HG03175 (cell line): Measurements from ENCODE around the gene FOXO3.
"Not testable (repeated sequence)": the region's sequence is repeated elsewhere in the genome, so short reads cannot be mapped to it uniquely, and the experiment has no call there.

Source experiments
- ATAC-seq: cut with Tn5 transposase; IDR thresholded peaks from one replicate; pipeline ENCODE4 v1.9.1; 2021; ENCODE audit warnings: mild to moderate bottlenecking, moderate library complexity; ENCODE audit not compliant: unreplicated experiment

Gene FOXO3

DNA sequence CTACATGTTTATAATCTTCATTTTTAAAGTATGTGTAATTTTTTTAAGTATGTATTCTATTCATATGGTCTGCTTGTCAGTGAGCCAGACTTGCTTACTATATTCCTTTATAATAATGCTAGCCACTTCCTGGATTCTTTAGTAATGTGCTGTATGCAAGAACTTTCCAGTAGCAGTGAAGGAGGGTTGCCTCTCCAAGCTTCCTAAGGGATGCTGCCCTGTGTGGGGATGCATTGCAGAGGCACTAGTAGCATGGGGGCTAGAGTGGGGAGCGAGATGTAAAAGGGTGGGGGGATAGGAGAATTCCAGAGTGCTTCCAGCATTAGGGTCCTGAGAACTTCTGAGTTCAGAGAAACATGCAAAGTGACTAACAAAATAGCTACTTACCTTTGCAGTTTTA lies 121.0 kb downstream of the FOXO3 start:
- ATAC-seq: not testable (repeated sequence)

DNA sequence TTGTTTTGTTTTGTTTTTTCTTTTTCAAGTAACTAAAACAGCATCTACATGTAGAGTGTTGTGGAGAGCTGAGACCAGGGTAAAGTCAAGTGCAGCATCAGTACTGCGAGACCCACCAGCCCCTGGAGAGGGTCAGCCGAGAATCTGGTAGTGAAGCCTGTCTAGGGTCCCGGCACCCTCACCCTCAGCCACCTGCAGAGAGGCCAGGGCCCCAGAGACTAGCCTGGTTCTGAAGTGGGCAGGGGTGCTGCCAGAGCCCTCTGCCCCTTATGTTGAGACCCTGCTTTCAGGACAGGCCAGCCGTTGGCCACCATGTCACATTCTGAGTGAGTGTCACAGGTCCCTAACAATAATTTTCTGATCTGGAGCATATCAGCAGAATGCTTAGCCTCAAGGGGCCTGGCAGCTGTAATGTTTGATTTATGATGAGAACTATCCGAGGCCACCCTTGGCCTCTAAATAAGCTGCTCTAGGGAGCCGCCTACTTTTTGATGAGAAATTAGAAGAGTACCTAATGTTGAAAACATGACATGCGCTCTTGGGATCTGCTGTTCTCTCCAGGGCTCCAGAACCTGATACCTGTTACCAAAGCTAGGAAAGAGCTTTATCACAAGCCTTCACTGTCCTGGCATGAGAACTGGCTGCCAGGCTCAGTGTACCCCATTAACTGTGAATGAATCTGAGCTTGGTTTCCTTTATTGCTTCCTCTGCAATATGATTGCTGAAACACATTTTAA lies 121.8 kb downstream of the FOXO3 start:
- not testable (repeated sequence) for ATAC-seq

DNA sequence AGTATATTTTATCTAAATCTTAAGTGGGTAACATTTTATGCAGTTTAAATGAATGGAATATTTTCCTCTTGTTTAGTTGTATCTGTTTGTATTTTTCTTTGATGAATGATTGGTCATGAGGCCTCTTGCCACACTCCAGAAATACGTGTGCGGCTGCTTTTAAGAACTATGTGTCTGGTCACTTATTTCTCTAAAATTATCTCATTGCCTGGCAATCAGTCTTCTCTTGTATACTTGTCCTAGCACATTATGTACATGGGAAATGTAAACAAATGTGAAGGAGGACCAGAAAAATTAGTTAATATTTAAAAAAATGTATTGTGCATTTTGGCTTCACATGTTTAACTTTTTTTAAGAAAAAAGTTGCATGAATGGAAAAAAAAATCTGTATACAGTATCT lies 123.3 kb downstream of the FOXO3 start:
- ATAC-seq: not testable (repeated sequence)

DNA sequence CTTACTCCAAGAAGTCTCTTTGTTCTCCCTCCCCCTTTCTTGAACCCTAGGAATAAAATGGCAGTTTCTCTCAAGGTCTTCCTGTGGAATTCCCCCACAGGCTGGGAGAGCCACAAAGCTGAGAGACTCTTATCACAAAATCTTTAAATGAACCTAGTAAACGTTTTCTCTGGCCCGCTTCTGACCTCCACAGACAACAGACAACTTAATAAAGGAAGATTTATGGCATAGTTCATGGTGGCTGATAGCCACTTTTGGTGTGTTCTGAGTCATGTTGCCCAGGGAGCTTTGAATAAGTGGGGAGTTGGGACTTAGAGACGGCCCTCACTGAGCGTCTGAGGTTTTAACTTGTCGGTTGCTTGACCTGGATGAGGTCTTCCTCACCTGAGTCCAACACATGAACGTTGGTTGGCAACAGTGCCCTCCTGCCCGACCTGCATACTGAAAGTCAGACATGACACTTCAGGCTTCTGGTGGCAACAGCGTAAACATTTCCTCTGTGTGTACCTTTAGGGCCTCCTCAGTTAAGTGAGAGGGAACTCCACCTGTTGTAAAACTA lies 124.1 kb downstream of the FOXO3 start:
- no peak for ATAC-seq

DNA sequence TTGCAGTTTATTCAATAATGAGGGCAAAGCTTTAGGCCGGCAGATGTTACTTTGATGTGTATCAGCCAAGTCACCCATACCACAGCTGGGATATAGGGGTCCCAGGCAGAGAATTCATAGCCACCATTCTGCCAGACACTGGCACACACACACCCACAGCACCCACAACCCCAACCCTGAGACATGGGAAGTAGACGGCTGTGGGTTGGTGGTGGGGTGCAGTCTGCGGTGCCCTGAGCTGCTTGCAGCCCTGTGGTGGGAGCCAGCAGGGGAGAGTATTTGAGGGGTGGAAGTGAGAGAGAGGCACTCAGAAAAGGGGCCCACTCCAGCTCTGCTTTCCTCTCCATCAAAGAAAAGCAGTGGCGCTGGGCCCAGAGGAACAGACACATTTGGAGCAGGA lies 125.3 kb downstream of the FOXO3 start:
- no peak for ATAC-seq

DNA sequence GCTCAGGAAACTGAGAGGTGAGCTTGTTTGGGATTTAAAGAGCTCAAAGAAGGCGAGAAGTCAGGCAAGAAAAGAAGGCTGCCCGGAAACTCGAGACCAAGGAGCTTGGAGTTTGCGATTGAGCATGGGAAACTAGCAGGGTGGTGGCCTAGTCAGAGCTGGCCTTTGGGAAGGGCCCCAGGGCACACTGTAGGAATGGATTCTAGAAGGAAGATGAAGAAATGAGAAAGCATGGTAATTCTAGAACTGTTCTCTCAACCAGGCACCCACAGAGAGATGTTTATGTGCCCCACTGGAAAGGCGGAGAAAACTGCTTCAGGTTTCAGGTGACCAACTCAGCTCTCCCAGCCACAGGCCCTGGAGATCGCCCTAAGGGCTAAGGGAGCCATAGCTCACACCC lies 126.2 kb downstream of the FOXO3 start:
- no peak for ATAC-seq

DNA sequence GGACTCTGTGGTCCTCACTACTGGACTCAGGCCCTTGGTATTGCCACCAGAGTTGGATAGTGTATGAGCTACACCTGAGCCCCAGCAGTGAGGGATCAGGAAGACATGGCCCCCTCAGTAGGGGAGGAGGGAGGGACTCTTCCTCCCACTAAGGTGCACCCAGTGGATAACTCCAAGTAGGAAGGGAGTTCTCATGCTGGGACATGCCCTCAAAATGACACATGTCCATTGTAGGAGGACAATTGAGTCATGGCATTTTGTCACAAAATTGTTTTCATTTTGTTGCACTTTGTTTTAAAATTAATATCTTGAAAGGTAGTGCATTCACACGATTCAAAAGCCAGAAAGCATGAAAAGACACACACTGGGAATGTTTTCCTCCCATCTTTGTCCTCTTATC lies 127.2 kb downstream of the FOXO3 start:
- ATAC-seq: no peak

DNA sequence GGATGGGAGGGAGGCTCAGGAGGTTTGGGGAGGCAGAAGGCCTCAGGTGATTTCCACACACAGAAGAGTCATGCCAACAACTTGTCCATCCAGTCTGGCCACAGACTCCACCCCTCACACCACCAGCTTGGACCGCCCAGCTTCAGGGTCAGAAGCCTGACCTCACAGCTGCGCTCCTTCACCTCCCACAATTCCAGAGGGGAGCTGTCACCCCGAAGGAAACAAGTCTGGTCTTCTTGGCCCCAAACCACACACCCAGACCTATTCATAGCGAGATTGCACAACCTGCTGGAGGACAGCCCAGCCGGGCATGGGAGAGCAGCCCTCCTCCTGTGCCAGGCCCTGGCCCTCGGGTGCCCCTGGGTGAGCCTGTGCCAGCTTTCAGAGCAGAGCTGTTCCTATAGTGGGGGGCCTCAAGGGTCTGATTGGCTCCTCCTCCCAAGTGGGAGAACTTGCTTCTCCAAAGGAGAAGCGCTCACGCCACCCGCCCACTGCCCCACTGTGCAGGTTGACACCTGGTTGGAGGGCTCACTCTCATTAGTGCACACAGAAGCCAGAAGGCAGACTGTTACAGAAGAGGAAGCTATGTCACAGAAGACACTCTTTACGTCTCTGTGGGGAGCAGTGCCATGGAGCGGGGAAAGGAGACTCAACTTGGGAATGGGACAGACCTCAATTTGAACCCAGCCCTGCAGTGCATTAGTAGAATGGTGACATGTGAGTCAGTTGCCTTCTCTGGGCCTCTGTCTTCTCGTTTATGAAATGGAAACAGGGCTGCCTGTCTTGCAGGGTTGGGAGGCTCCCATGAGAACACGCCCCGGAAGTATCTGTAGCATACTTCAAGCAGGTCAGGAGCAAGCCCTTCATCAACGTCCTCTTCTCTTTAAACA lies 128.8 kb downstream of the FOXO3 start:
- no peak for ATAC-seq

DNA sequence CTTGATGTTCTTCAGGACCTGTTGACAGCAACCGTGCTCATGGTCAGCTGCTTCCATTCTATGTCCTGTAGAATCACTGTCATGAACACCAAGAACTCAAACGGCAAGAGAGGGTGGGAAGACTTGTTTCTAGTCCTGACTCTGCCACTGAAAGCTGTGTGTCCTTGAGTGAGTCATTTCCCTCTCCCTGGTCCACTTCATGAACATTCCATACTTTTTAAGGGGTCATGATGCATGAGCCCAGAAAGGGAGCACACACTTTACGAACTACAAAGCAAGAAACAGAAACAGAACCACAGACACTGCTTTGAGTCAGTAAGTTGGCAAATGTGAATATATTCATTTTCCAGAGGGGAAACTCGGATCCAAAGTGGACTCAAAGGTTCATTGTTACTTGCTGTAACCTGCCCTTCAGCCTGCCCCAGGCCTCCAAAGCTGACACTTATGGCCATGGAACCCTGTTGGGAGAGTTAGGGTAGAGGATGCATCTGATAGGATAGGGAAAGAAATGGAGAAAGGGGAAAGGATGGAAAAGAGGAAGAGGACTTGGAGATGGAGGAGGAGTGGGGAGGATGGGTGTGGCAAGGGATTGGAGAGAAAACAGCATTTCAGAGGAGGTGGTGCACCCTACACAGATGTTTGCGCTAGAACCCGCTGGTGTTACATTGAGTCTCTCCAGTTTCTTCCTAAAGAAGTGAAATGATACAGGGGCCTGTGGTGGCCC lies 129.8 kb downstream of the FOXO3 start:
- ATAC-seq: no peak

DNA sequence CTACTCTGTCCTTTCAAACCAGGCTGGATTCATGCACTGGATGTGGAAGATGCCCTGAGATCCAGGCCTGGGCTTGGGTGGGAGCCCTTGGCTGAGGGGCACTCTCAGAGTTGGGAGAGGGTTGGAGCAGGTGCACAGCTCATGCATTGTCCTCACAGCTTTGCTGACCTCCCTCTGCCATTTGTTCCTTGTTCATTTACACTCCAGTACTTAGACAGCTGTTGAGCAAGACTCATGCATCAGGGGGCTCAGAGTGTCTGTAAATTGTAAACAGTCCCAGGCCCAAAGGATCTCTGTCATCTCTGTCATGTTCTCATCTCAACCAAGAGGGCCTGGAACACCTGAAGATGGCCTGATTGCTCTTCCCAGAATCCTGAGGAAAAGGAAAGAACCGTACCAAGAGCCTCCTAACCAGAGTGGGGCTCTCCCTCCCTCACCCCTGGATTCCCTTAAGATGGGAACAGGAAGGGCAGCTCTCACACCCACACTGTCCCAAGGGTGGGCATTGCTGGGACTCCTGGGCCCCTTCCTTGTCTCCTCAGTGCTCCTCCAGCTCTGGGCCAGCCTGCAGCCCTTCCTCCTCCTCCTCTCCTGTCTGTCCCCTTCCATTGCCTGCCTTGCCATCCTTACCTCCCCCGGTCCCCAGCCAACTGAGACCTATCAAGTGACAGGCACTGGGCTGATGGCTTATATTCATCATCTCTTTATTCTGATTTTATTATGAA lies 132.9 kb downstream of the FOXO3 start:
- ATAC-seq: no peak

DNA sequence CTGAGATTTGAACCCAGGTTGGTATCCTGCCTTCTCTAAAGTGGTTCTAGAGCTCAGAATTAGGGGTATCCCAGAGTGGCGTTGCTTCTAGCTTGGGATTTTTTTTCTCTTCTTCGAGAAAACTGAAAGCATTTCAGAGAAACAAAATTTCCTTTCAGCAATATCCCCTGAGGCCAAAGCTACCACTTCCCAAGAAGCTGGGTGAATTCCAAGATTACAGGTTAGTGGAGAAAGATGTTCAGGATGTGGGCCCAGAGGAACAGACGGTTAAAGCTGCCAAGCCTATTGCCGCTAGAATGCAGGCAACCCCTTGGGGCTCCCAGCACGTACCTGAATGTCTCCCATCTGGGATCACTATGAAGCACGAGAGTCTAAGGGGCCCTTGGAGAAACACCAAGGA lies 134.1 kb downstream of the FOXO3 start:
- ATAC-seq: no peak

DNA sequence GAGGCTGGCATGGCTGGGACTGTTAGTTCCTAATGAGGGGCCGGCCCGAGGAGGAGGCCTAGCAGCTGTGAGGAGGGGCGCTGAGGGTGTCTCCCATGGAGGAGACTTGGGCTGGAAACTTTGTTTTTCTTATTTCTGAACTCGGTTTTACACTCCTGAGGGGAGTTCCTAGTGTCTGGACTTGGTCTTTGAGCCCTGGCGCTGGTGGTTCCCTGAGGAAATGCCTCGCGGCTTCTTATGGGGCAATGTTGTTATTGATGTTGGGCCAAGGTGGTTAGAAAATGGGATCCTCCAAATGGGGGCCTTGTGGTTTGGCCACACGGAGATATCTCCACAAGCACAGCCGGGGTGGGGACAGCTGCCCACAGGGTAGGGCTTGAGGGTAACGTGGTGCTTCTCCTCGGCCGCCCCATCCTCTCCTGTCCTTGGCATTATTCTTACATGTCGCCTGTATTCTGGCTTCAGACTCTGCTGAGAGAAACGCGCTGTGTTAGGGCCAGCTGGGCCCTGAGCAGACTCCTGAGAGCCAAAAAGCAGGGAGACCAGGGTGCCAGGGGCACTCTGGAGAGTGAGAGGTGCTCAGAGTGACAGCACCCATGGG lies 136.9 kb downstream of the FOXO3 start:
- ATAC-seq: no peak

DNA sequence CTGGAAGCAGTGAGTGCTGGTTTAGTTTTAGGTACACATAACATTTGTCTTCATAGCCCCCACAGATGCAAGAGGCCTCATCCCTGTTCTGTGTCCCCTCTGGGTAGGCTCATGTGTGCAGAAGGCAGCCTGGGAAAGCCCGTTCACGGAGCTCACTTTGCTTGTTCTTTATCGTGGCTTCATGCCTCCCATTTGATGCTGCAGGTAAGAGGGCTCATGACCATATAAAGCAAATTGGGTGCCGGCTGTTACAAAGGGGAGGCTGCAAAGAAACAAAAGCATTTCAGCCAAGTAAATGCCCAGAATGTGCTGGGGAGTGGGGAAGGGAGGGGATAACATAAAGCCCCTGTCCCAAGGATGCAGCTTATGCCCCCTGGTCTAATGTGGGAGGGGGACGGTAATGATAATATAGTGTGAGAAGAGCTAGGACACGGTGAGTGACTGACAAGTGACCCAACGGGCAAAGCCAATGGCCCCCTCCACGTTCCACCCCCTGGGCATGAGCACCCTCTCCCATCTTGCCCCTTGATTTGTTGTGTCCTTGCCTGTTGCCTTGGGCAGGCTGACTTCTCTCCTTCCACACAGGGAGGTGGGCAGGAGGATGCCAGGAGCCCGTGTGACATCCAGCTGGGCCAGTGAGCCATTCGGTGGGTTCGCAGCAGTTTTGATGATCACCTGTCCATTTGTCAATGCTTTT lies 138.0 kb downstream of the FOXO3 start:
- ATAC-seq: no peak

DNA sequence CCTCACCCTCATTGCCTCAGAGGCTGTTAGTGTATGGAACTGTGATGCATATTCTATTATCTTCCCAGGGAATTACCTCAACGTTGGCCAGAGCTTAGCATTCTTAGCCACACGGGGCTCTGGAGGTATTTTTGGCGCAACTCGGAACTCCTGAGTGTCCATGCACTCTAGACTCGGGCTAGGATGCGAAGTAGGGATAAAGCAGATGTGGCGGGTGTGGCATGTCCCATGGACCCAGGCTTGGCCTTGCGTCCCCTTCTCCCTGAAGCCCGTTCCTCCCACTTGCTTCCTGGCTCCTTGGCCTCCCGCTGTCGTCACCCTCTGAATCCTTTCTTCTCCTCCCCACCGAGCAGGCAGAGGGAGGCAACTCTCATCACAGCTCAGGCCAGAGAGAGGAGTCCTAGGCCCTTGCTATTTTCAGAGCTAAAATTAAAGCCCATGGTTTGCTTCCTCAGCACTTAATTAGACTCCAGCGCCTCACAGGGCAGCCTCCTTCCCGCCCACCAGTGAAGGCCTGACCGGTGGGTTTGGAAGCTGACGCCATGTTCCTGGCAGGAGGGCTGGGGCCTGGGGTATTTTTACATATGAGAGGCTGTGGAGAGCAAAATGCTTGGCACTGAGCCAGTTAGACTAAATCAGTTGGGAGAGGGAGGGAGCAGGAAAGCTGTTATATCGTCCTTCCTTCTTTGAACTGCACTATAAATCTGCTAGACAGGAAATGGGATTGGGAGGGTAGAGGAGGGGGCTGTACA lies 138.7 kb downstream of the FOXO3 start:
- no peak for ATAC-seq

DNA sequence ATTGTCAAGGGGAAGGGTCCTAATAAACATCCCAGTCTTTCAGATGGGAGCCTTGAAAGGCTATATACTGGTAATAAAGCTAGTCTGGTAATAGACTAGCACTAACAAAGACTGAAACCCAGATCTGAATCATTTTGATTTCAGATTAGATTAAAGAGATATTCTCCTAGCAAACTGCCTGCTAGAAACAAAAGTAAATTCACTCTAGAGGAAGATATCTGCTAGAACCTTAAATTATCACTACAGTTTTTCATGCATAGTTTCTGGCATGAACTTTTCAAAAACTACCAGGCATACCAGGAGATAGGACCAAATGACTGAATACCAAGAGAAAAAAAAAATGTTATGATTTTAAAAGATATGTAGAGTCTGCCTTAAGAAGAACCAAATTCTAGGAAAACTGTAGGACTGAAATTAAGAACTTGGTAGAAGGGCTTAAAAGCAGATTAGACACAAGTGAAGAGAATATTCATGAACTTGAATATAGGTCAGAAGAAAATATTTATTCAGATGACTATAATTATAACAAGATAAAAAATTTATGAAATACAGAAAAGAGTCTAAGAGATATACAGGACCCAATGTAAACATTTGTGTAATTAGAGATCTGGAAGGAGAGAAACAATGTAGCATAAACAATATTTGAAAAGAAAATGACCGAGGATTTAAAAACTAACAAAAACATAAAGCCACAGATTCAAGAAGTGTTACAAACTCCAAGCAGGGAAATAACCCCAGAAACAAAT lies 141.6 kb downstream of the FOXO3 start:
- ATAC-seq: no peak

DNA sequence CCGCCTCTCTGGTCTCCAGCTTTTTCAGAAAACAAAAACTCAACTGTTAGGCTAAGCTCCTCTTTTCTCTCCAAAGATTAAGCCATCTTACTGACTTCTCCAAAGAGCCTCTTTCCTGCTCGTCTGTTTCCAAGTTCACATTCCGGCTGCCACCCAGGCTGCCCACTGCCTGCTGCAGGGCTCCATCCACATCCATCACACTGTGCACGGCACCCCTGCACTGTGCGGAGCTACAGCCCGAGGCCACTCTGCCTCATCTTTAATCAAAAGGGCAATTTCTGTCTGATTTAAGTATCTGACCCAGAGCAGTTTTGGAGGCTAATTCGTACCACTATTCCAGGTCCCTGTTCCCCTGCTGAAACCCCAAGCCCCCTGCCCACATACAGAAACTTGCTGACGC lies 145.9 kb downstream of the FOXO3 start:
- no peak for ATAC-seq

DNA sequence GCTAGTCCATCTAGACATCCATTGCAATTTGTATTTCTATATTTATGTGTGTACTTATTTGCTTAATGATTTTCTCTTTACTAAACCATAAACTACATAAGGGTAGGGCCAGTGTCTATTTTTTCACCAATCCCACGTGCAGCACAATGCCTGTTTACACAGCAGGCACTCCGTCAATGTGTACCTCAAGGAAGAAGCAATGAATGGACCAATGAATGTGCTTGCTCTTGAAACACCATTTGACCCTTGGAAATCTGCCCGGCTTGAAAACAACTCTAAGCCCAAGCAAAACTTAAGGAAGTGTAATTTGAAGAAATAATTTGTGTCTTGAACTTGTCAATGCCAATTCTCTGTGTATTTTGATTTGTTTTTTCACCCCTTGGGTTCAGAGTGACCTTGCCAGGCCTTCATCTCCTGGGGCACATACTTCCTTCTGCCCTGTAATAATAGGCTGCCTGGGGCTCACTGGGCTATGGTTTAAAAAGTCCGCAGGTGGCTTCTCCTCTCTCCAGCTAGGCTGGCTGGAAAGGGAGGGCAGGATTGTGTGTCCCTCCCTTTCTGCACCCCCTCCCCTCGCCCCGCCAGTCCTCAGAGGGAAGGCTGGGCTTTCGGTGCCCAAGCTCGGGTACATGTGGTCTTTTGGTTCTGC lies 146.7 kb downstream of the FOXO3 start:
- no peak for ATAC-seq

DNA sequence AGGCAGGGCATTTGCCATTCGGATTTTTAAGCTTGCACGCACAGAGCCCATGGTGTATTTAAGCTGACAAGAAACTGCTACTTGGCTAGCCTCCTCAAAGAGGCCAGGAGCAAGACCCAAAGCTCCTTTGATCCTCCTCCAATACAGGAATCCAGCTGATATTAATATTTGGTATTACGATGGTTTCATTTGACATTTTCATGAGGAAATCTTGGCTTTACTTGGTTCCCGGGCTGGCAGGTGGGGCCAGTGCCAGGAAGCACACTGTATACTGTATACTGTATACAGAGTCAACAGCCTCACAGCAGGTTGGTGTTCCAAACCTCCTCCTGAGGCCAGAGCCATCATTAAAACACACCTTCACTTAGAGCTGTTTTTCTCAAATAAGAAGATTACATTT lies 149.3 kb downstream of the FOXO3 start:
- ATAC-seq: no peak
